Mucosa of descending colon (tissue), 3 donors: Measurements from ENCODE around the gene IBTK. TPM values are rescaled to one million over a fixed set of nuclear protein-coding genes. Genes with fewer than 3 reads are reported as not detected.
"Not testable (repeated sequence)": the region's sequence is repeated elsewhere in the genome, so short reads cannot be mapped to it uniquely, and the experiment has no call there.

Experiments
- ATAC-seq: fragments of 200-7000 bp; cut with Tn5 transposase; one replicate; pipeline ENCODE4 v1.9.1; 2020; ENCODE audit warnings: mild to moderate bottlenecking, moderate library complexity
- DNase-seq, 3 donors: peaks; one replicate each; pipeline ENCODE4 v3.0.0-alpha.2; 2020
- H3K36me3 ChIP-seq: fragments of 200-600 bp; one replicate; pipeline ENCODE4 v1.8.0; 2021; ENCODE audit warnings: low read depth, mild to moderate bottlenecking
- H3K4me1 ChIP-seq: fragments of 200-600 bp; one replicate; pipeline ENCODE4 v1.8.0; 2021; ENCODE audit warnings: low read depth, mild to moderate bottlenecking
- H3K4me3 ChIP-seq: fragments of 200-600 bp; one replicate; pipeline ENCODE4 v1.8.0; 2021; ENCODE audit warnings: mild to moderate bottlenecking
- H3K9me3 ChIP-seq: fragments of 200-600 bp; one replicate; pipeline ENCODE4 v1.8.0; 2021; ENCODE audit warnings: mild to moderate bottlenecking
- CTCF ChIP-seq: fragments of 200-600 bp; IDR thresholded peaks from one replicate; pipeline ENCODE4 v1.8.0; 2022; ENCODE audit warnings: antibody characterized with exemption, mild to moderate bottlenecking
- intact Hi-C, 2 donors: fragments of 100-400 bp; cut with DNase I in 1 of 2; cut with micrococcal nuclease in 1 of 2; formaldehyde crosslinking; loops; one replicate each; pipeline versions ENCODE4 v1.11.0 to v1.11.1; 2022; cut with DNase I, micrococcal nuclease
- total RNA-seq, 3 donors: library from RNA; stranded (reverse); fragmentation: NEBNext Ultra II Directional in 2 of 3; extraction: Animal tissue kit (Norgen Biotek cat#: 25700) in 2 of 3; gene quantifications; one replicate each; pipeline versions ENCODE4 v1.2.1 to v1.2.4, GENCODE V29; 2021 to 2023
- donor health status: DM: no; HTN: no; CAD: no; lungs with moderate emphysema.
- donor health status: DM: no; HTN: no; CAD: no.
- donor health status: DM: no; HTN: yes; CAD: no.

IBTK gene
- total RNA-seq, 3 donors from 2014 or later: 30.6 to 42.9 (median 32.8) TPM

- no peak for TF ChIP-seq CTCF
- H3K9me3 ChIP-seq: no peaks in the 10 kb centered on the region
- intact Hi-C loops: no loop called here
- H3K4me1 ChIP-seq: no peaks in the 10 kb centered on the region
- DNase-seq (no peak), ATAC-seq (no peak)
- H3K4me3 ChIP-seq: no peak overlapping the region
- no peaks in the 10 kb centered on the region for H3K36me3 ChIP-seq
These were observed 78.2 kb downstream of the IBTK start for GRCh38 chr6:82169138-82169876.

- Histone ChIP-seq H3K4me1 (no peaks in the 10 kb centered on the region), H3K36me3 (no peaks in the 10 kb centered on the region), H3K9me3 (no peaks in the 10 kb centered on the region), H3K4me3 (no peak overlapping the region)
- intact Hi-C loops: no loop called here
- ATAC-seq (no peak), DNase-seq (no peak)
- TF ChIP-seq CTCF: no peak
These were observed 81.1 kb downstream of the IBTK start for GRCh38 chr6:82166493-82166892.

- intact Hi-C loops: no loop called here
- TF ChIP-seq CTCF: no peak
- Histone ChIP-seq H3K36me3 (no peaks in the 10 kb centered on the region), H3K9me3 (no peaks in the 10 kb centered on the region), H3K4me3 (no peak overlapping the region), H3K4me1 (no peaks in the 10 kb centered on the region)
- DNase-seq (no peak), ATAC-seq (no peak)
These were observed 87.1 kb downstream of the IBTK start for GRCh38 chr6:82160255-82160990.

GRCh38 chr6:82152786-82153185 lies 94.8 kb downstream of the IBTK start:
- ATAC-seq, DNase-seq, H3K4me3 ChIP-seq, H3K36me3 ChIP-seq, H3K4me1 ChIP-seq, intact Hi-C loops, H3K9me3 ChIP-seq: not testable (repeated sequence)

GRCh38 chr6:82151147-82151546 lies 96.4 kb downstream of the IBTK start:
- intact Hi-C loops, H3K4me3 ChIP-seq, H3K36me3 ChIP-seq, ATAC-seq, H3K4me1 ChIP-seq, H3K9me3 ChIP-seq, DNase-seq: not testable (repeated sequence)

- Histone ChIP-seq H3K9me3 (no peaks in the 10 kb centered on the region), H3K4me1 (no peaks in the 10 kb centered on the region), H3K4me3 (no peak overlapping the region), H3K36me3 (no peaks in the 10 kb centered on the region)
- TF ChIP-seq CTCF: no peak
- ATAC-seq (no peak), DNase-seq (no peak)
- intact Hi-C loops: no loop called here
These were observed 101.6 kb downstream of the IBTK start for GRCh38 chr6:82145926-82146452.
